ENCODE measurements around the gene TNS3. TPM values are rescaled to one million over a fixed set of nuclear protein-coding genes. Genes with fewer than 3 reads are reported as not detected.
A peak's percentile ranks its signal among the peaks of the same experiment; 100 is the strongest.

Gene TNS3
- total RNA-seq, 2 experiments from 2014 or later: 0.12 to 0.52 TPM

DNA sequence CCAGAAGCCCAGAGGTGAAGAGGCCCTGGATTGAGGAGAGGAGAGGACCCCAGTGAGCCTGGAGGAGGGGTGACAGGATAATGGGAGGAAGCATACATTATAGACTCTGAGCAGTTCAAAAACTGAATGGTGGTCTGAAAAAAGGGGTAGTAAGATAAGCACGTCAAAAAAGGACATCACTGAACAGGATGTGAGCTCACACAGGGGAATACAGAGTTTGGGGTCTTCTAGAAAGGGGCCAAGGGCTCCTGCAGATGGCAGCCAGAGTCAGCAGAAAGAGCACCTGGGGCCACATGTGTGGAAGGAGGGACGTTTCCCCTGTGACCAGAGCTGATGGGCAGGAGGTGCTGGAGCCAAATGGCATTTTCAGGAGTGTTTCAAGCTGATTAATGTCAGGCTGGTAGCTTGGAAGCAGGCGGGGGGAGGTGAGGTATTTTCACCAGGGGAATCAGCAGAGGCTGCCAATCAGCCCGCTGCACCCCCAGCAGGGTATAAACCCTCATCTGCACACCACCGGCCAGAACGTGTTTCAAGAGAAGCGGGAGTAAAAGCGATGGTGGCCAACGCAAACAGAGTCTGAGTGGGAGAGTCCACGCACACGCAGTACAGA, 85.8 kb downstream of the TNS3 start:
- H3K27ac Mint-ChIP-seq: no peak overlapping the region
- DNase-seq: no peak
- no peak overlapping the region for H3K4me3 Mint-ChIP-seq
- no peaks in the 10 kb centered on the region for H3K36me3 Mint-ChIP-seq
- H3K9me3 Mint-ChIP-seq: no peaks in the 10 kb centered on the region
- H3K4me1 Mint-ChIP-seq: peaks cover 6% of the 10 kb centered on the region
- H3K27me3 Mint-ChIP-seq: peaks cover 13% of the 10 kb centered on the region

DNA sequence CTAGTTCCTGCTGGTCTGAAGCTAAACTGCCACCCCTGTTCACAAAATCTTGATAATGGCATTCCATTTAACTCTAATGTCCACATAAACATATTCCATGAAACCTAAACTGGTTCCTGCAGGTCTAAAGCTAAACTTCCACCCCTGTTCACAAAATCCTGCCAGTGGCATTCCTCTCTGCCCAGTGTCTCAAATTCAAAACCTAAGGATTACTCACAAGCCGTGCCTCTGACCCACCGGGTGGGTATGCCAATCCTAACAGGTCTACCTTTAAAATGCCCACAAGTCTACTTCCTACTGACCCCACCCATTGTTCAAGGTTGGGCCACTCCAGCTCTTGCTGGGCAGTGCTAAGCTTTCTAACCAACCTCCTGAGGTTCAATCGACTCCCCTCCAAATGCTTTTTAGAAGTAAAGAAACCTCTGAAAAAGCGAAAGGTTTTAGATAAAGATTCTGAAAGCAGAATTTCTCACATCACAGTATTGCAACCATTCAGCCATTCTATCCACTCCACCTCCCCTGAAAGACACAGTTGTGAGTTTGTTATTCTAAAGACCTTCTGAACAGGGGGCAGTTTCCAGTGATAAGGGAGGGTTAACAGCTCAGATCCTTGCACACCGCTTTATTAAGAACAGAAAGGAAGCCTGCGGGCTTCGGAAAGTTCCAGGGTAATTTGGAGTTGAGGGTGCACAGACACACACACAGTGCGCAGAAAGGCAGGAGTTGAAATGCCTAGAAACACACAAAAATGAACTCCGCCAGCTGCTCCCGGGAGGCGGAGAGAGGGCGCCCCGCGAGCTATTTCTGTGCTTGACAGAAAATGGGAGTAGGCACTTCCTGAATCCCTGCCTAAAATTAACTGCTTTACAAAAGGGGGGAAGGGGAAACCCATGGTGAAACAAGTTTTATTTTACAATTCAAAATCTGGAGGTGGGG, 87.7 kb downstream of the TNS3 start:
- Mint-ChIP-seq H3K27me3 (peaks cover 13% of the 10 kb centered on the region), H3K9me3 (no peaks in the 10 kb centered on the region), H3K4me1 (peaks cover 6% of the 10 kb centered on the region), H3K4me3 (no peak overlapping the region), H3K27ac (no peak overlapping the region), H3K36me3 (no peaks in the 10 kb centered on the region)
- DNase-seq: no peak

GRCh38 chr7:47492716-47493325, 89.1 kb downstream of the TNS3 start:
- H3K4me3 Mint-ChIP-seq: no peak overlapping the region
- peaks cover 5% of the 10 kb centered on the region for H3K4me1 Mint-ChIP-seq
- no peaks in the 10 kb centered on the region for H3K36me3 Mint-ChIP-seq
- DNase-seq: no peak
- H3K27ac Mint-ChIP-seq: no peak overlapping the region
- no peaks in the 10 kb centered on the region for H3K9me3 Mint-ChIP-seq
- H3K27me3 Mint-ChIP-seq: peaks cover 13% of the 10 kb centered on the region

GRCh38 chr7:47490501-47491265, 91.2 kb downstream of the TNS3 start:
- Mint-ChIP-seq H3K27ac (no peak overlapping the region), H3K4me3 (no peak overlapping the region)

GRCh38 chr7:47489624-47490023, 92.3 kb downstream of the TNS3 start:
- Mint-ChIP-seq H3K9me3 (no peaks in the 10 kb centered on the region), H3K4me1 (peaks cover 2% of the 10 kb centered on the region), H3K4me3 (no peak overlapping the region), H3K27me3 (peaks cover 11% of the 10 kb centered on the region), H3K36me3 (no peaks in the 10 kb centered on the region), H3K27ac (no peak overlapping the region)
- no peak for DNase-seq

More at GRCh38 chr7:47490501-47491265, 91.2 kb downstream of the TNS3 start:
- Mint-ChIP-seq H3K4me1 (peaks cover 2% of the 10 kb centered on the region), H3K36me3 (no peaks in the 10 kb centered on the region), H3K27me3 (peaks cover 13% of the 10 kb centered on the region), H3K9me3 (no peaks in the 10 kb centered on the region)
- no peak for DNase-seq

DNA sequence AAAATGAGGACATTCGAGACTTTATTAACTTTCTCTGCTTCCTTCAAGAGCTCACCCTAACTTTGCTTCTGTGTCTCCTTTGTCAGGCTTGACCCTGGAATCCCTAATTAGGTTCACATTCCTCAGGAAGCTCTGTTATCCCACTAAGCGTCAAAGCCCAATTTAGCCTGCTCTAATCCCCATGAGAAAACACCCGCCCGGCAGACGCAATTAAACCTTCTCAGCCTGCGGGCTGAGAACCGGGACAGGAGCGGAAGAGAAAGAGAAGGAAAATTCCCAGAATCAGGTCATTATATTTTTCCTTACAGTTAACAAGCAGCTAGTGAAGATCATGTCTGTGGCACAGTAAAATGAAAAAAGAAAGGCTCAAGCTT, 93.0 kb downstream of the TNS3 start:
- Mint-ChIP-seq H3K36me3 (no peaks in the 10 kb centered on the region), H3K27ac (no peak overlapping the region), H3K27me3 (peaks cover 4% of the 10 kb centered on the region), H3K9me3 (no peaks in the 10 kb centered on the region), H3K4me1 (no peaks in the 10 kb centered on the region), H3K4me3 (no peak overlapping the region)
- DNase-seq: no peak

- DNase-seq: no peak
- Mint-ChIP-seq H3K36me3 (no peaks in the 10 kb centered on the region), H3K27ac (no peak overlapping the region), H3K9me3 (no peaks in the 10 kb centered on the region), H3K27me3 (no peaks in the 10 kb centered on the region), H3K4me1 (no peaks in the 10 kb centered on the region), H3K4me3 (no peak overlapping the region)
These were observed 93.5 kb downstream of the TNS3 start for GRCh38 chr7:47488201-47488968.

DNA sequence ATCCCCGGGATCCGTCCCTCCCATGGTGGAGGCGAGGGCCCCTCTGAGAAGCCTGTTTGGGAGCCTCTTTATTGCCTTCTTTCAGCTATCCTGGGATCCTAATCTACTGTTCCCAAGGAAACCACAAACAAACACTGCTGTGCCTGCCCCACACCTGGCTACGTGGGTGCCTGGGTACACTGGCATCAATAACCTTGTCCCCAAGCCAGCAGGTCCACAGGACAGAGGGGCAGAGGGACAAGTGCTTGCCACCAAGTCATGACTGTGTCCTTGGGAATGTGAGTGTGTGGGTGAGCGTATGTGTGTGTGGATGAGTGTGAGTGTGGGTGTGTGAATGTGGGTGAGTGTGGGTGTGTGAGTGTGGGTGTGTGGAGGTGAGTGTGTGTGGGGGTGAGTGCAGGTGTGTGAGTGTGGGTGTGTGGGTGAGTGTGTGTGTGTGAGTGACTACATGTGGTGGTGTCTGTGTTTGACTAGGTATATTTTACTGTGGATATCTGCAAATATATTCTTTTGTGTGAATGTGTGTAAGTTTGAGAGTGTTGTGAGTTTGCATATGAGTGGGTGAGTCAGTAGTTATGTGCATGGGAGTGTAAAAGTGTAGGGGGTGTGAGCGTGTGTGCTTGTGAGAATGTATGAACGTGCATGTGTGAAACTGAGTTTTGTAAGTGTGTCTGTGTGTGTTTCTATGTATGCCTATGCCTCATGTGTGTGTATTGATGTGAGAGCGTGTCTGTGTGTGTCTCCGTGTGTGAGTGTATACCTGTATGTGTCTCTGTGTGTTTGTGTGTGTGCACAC, 96.1 kb downstream of the TNS3 start:
- Mint-ChIP-seq H3K27ac (no peak overlapping the region), H3K4me1 (peaks cover 17% of the 10 kb centered on the region)
- no peak for DNase-seq

GRCh38 chr7:47484923-47485639, 96.8 kb downstream of the TNS3 start:
- no peak for DNase-seq
- Mint-ChIP-seq H3K27ac (no peak overlapping the region), H3K27me3 (no peaks in the 10 kb centered on the region), H3K36me3 (no peaks in the 10 kb centered on the region), H3K4me1 (peaks cover 22% of the 10 kb centered on the region), H3K9me3 (no peaks in the 10 kb centered on the region), H3K4me3 (no peak overlapping the region)

More for the DNA sequence above, 96.1 kb downstream of the TNS3 start:
- Mint-ChIP-seq H3K27me3 (no peaks in the 10 kb centered on the region), H3K36me3 (no peaks in the 10 kb centered on the region), H3K4me3 (no peak overlapping the region), H3K9me3 (no peaks in the 10 kb centered on the region)

- no peaks in the 10 kb centered on the region for H3K27me3 Mint-ChIP-seq
- H3K27ac Mint-ChIP-seq: no peak overlapping the region
- H3K9me3 Mint-ChIP-seq: no peaks in the 10 kb centered on the region
- H3K4me3 Mint-ChIP-seq: no peak overlapping the region
- DNase-seq: no peak
- no peaks in the 10 kb centered on the region for H3K36me3 Mint-ChIP-seq
- H3K4me1 Mint-ChIP-seq: peaks cover 22% of the 10 kb centered on the region
These were observed 97.5 kb downstream of the TNS3 start for GRCh38 chr7:47484457-47484856.

DNA sequence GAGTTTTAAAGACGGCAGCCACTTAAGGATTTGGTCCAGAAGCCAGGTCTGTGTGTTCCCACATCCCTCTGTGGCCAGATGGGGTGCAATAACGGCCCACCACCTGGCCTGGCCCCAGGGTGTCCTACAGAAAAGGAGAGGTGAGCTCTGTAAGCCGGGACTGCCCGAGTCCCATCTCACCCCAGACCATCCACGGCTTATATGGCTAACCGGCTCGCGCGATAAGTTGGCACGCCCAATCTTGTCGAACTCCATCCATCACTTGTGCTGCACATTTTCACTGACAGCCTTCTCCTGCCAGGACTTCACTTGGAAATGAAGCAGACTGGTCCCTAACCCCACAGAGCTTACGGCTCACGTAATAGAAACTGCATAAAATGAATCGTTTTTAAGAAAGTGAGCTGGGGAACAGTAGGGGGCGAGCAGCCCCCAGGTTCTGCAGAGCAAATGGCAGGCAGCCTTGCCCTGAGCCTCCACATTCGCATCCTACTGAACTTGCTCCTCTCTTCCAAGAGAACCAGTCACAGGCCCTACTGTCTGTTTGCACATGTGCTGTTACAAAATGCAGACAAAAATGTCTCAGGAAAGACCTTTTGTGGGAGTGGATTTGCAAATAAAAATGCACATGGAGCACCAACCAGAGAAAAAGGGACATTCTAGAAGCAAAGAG, 98.2 kb downstream of the TNS3 start:
- peaks cover 22% of the 10 kb centered on the region for H3K4me1 Mint-ChIP-seq
- H3K36me3 Mint-ChIP-seq: no peaks in the 10 kb centered on the region
- DNase-seq: no peak
- H3K27me3 Mint-ChIP-seq: no peaks in the 10 kb centered on the region
- no peak overlapping the region for H3K4me3 Mint-ChIP-seq
- H3K9me3 Mint-ChIP-seq: no peaks in the 10 kb centered on the region
- no peak overlapping the region for H3K27ac Mint-ChIP-seq

DNA sequence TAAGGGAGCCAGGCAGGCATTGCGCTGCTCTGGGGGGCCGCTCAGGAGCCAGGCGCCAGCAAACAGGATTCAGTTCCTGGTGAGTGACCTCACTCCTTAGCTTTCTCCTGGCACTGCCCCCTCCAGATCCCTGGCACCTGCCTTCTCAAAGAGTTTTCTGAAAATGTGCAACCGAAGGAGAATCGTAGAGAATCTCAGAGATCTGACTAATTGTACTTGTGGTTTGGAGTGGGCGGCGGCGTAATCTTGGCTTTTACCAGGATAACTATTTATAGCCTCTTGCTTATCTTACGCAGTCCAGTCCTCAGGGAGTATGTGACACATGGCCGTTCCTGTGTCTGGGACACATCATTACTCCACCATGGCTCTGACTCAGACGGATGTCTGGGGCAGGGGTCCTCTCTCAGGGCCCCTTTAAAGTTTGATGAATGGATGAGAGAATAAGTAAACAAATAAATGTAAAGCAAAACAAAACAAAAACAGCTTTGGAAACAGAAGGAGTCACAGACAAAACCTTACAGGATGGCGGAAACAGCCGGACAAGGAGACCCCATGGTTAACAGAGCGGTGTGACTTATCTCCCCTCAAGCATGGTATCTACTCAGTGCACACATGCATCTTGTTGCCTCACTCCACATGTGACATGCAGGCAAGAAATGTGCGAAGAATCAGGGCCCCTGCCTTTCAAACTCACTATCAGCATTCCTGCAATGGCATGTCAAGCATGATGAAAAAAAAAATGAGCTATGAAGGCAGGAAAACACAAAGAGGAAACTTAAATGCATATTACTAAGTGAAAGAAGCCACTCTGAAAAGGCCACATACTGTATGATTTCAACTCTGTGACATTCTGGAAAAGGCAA, 99.7 kb downstream of the TNS3 start:
- no peak overlapping the region for H3K4me3 Mint-ChIP-seq
- H3K4me1 Mint-ChIP-seq: peaks cover 22% of the 10 kb centered on the region
- no peaks in the 10 kb centered on the region for H3K9me3 Mint-ChIP-seq
- no peaks in the 10 kb centered on the region for H3K36me3 Mint-ChIP-seq
- DNase-seq: peak; percentile 19
- no peak overlapping the region for H3K27ac Mint-ChIP-seq
- H3K27me3 Mint-ChIP-seq: no peaks in the 10 kb centered on the region
